SHP77 (cell line): ENCODE data around the gene KCNMA1.

Experiments
- DNase-seq, 2 experiments: peaks; one replicate each; lab custom pipeline; 2025; lab: John Stamatoyannopoulos, UW

Gene KCNMA1

GRCh38 chr10:76939933-76940468, 697.6 kb downstream of the KCNMA1 start:
- DNase-seq: no peak

GRCh38 chr10:76937181-76937600, 700.4 kb downstream of the KCNMA1 start:
- no peak for DNase-seq

GRCh38 chr10:76935941-76936613, 701.5 kb downstream of the KCNMA1 start:
- DNase-seq: no peak

- no peak for DNase-seq
These were observed 709.0 kb downstream of the KCNMA1 start for GRCh38 chr10:76928565-76928964.

- DNase-seq: no peak
These were observed 711.8 kb downstream of the KCNMA1 start for GRCh38 chr10:76925636-76926405.

- DNase-seq: no peak
These were observed 714.9 kb downstream of the KCNMA1 start for GRCh38 chr10:76922666-76923065.

- no peak for DNase-seq
These were observed 716.1 kb downstream of the KCNMA1 start for GRCh38 chr10:76921383-76922010.

GRCh38 chr10:76920581-76920980, 717.0 kb downstream of the KCNMA1 start:
- no peak for DNase-seq

- DNase-seq: no peak
These were observed 719.5 kb downstream of the KCNMA1 start for GRCh38 chr10:76918106-76918505.

GRCh38 chr10:76917071-76917470, 720.5 kb downstream of the KCNMA1 start:
- no peak for DNase-seq

GRCh38 chr10:76916536-76916935, 721.1 kb downstream of the KCNMA1 start:
- no peak for DNase-seq

- DNase-seq: no peak
These were observed 722.3 kb downstream of the KCNMA1 start for GRCh38 chr10:76915316-76915715.

GRCh38 chr10:76911184-76911583, 726.4 kb downstream of the KCNMA1 start:
- DNase-seq: no peak

- DNase-seq: no peak
These were observed 727.2 kb downstream of the KCNMA1 start for GRCh38 chr10:76910184-76910962.

GRCh38 chr10:76906256-76906655, 731.4 kb downstream of the KCNMA1 start:
- no peak for DNase-seq

GRCh38 chr10:76905251-76905650, 732.4 kb downstream of the KCNMA1 start:
- DNase-seq: no peak

- no peak for DNase-seq
These were observed 734.1 kb downstream of the KCNMA1 start for GRCh38 chr10:76903387-76903945.

- no peak for DNase-seq
These were observed 734.7 kb downstream of the KCNMA1 start for GRCh38 chr10:76902949-76903348.

GRCh38 chr10:76901701-76902100, 735.9 kb downstream of the KCNMA1 start:
- DNase-seq: no peak

- DNase-seq: no peak
These were observed 738.1 kb downstream of the KCNMA1 start for GRCh38 chr10:76899490-76899889.

- DNase-seq: no peak
These were observed 744.7 kb downstream of the KCNMA1 start for GRCh38 chr10:76892766-76893479.
